SK-N-SH (cell line): ENCODE data around the gene UVRAG. TPM values are rescaled to one million over a fixed set of nuclear protein-coding genes. Genes with fewer than 3 reads are reported as not detected.

Source experiments
- CTCF ChIA-PET: fragments of 300-600, 350-600 bp; formaldehyde crosslinking; extraction: SDS; loops from one replicate; lab custom pipeline; 2021; lab: Yijun Ruan, JAX
- POLR2A ChIA-PET: fragments of 350-600 bp; sonication (Branson Sonifier 250); formaldehyde crosslinking; extraction: SDS; loops from one replicate; lab custom pipeline; 2020; ENCODE audit warnings: antibody characterized with exemption, inconsistent platforms; lab: Yijun Ruan, JAX
- DNase-seq: peaks from one replicate; pipeline ENCODE4 v3.0.0; 2012
- H2AFZ ChIP-seq: fragments of 200-600 bp; sonication (generic); 2 replicates; pipeline ENCODE4 v1.8.1; 2016; ENCODE audit warnings: antibody characterized with exemption, mild to moderate bottlenecking, low read depth
- H3F3A ChIP-seq: fragments of 200-600 bp; sonication (generic); replicated peaks from 2 replicates; pipeline ENCODE3; 2016; ENCODE audit warnings: antibody characterized with exemption, mild to moderate bottlenecking; ENCODE audit not compliant: insufficient read depth
- H3K27ac ChIP-seq, 2 experiments: fragments of 200-500 bp in 1 of 2; fragments of 200-600 bp in 1 of 2; sonication (Bioruptor generic) in 1 of 2; sonication (generic), shearing (Covaris generic) in 1 of 2; 2 replicates each; pipeline versions ENCODE4 v1.5.1 to v1.6.1; 2014 to 2016; ENCODE audit warnings: low read depth in 2 of 2, inconsistent platforms in 1 of 2, low read length in 1 of 2, mild to moderate bottlenecking in 1 of 2, mixed read lengths in 1 of 2
- H3K27me3 ChIP-seq: fragments of 200-600 bp; sonication (generic), shearing (Covaris generic); 2 replicates; pipeline ENCODE4 v1.6.1; 2016; ENCODE audit warnings: mixed run types; ENCODE audit not compliant: insufficient read depth
- H3K36me3 ChIP-seq, 2 experiments: fragments of 200-500 bp in 1 of 2; fragments of 200-600 bp in 1 of 2; sonication (Bioruptor generic) in 1 of 2; sonication (generic) in 1 of 2; replicated peaks in 1 of 2; 2 replicates each; pipeline versions ENCODE3 to v1.5.1; 2014 to 2016; ENCODE audit warnings: low read length in 1 of 2, mild to moderate bottlenecking in 1 of 2; ENCODE audit not compliant: insufficient read depth in 2 of 2, control insufficient read depth in 1 of 2
- H3K4me1 ChIP-seq, 2 experiments: fragments of 200-500 bp in 1 of 2; fragments of 200-600 bp in 1 of 2; sonication (Bioruptor generic) in 1 of 2; sonication (generic), shearing (Covaris generic) in 1 of 2; 2 replicates each; pipeline versions ENCODE4 v1.5.1 to v1.6.1; 2014 to 2016; ENCODE audit warnings: low read depth in 1 of 2, low read length in 1 of 2, mixed run types in 1 of 2; ENCODE audit not compliant: insufficient read depth in 2 of 2, control insufficient read depth in 1 of 2
- H3K4me2 ChIP-seq: fragments of 200-600 bp; sonication (generic), shearing (Covaris generic); 2 replicates; pipeline ENCODE4 v1.6.1; 2017; ENCODE audit warnings: mixed run types
- H3K4me3 ChIP-seq, 2 experiments: fragments of 200-500 bp in 1 of 2; fragments of 200-600 bp in 1 of 2; sonication (Bioruptor generic) in 1 of 2; sonication (generic), shearing (Covaris generic) in 1 of 2; 2 replicates each; pipeline versions ENCODE4 v1.5.1 to v1.8.1; 2014 to 2016; ENCODE audit warnings: low read depth in 2 of 2, inconsistent platforms in 1 of 2, low read length in 1 of 2, mild to moderate bottlenecking in 1 of 2, mixed read lengths in 1 of 2, moderate library complexity in 1 of 2
- H3K79me2 ChIP-seq: fragments of 200-600 bp; sonication (generic); 2 replicates; pipeline ENCODE4 v1.8.1; 2017; ENCODE audit warnings: mild to moderate bottlenecking; ENCODE audit not compliant: insufficient read depth
- H3K9ac ChIP-seq: fragments of 200-600 bp; sonication (generic); 2 replicates; pipeline ENCODE4 v1.6.1; 2017; ENCODE audit warnings: mixed run types
- H3K9me2 ChIP-seq: fragments of 200-600 bp; sonication (generic); 2 replicates; pipeline ENCODE4 v1.6.1; 2017; ENCODE audit warnings: mixed run types
- H3K9me3 ChIP-seq: fragments of 200-600 bp; sonication (generic); 2 replicates; pipeline ENCODE4 v1.6.1; 2017; ENCODE audit warnings: mixed run types, mild to moderate bottlenecking, moderate library complexity
- H4K20me1 ChIP-seq: fragments of 200-600 bp; sonication (generic); 2 replicates; pipeline ENCODE4 v1.6.1; 2017; ENCODE audit warnings: mild to moderate bottlenecking, mixed run types; ENCODE audit not compliant: insufficient read depth
- CTCF ChIP-seq: fragments of 200-600 bp; sonication (generic); IDR thresholded peaks from 2 replicates; pipeline ENCODE4 v1.6.1; 2017; ENCODE audit warnings: antibody characterized with exemption, mild to moderate bottlenecking, moderate library complexity
- ELF1 ChIP-seq: IDR thresholded peaks from 2 replicates; pipeline ENCODE4 v1.4.0; 2012
- IRF3 ChIP-seq: fragments of 150-350 bp; IDR thresholded peaks from 2 replicates; pipeline ENCODE4 v1.6.1; 2016; ENCODE audit warnings: mild to moderate bottlenecking, low read depth, low read length
- JUND ChIP-seq: IDR thresholded peaks from 2 replicates; pipeline ENCODE4 v1.4.0; 2012
- NFIC ChIP-seq: IDR thresholded peaks from 2 replicates; pipeline ENCODE4 v1.4.0; 2012; ENCODE audit warnings: borderline replicate concordance
- PBX3 ChIP-seq: IDR thresholded peaks from 2 replicates; pipeline ENCODE4; 2012
- POLR2AphosphoS5 ChIP-seq: IDR thresholded peaks from 2 replicates; pipeline ENCODE4 v1.6.1; 2012; ENCODE audit warnings: low read depth, low read length
- RAD21 ChIP-seq: IDR thresholded peaks from 2 replicates; pipeline ENCODE4 v1.6.1; 2012; ENCODE audit warnings: mild to moderate bottlenecking, low read length
- RFX5 ChIP-seq: IDR thresholded peaks from 2 replicates; pipeline ENCODE4 v1.6.1; 2012; ENCODE audit warnings: mild to moderate bottlenecking, improper control_type of control experiment, low read length
- SMC3 ChIP-seq: IDR thresholded peaks from 2 replicates; pipeline ENCODE4 v1.6.1; 2012; ENCODE audit warnings: low read depth, low read length, improper control_type of control experiment
- TEAD4 ChIP-seq: IDR thresholded peaks from 2 replicates; pipeline ENCODE4 v1.4.0; 2012; ENCODE audit warnings: mild to moderate bottlenecking, borderline replicate concordance; ENCODE audit not compliant: insufficient read depth
- USF1 ChIP-seq: IDR thresholded peaks from 2 replicates; pipeline ENCODE4 v1.4.0; 2012; ENCODE audit warnings: low read depth, borderline replicate concordance
- WGBS: methylation state at CpG from one replicate; pipeline ENCODE4 v1.1.6; 2017; ENCODE audit warnings: low lambda C conversion rate; 5-methylcytosine and 5-hydroxymethylcytosine counted together
- polyA plus RNA-seq, 3 experiments: library from polyadenylated mRNA; depleted of rRNA; stranded (reverse); fragments of >200 nt; gene quantifications; 2 replicates each; pipeline ENCODE4 v1.2.3, GENCODE V29; 2012

UVRAG gene
- polyA plus RNA-seq, 1 of the 3 experiments (the other 2 are of a cell fraction) = 5.8 TPM

GRCh38 chr11:75821202-75821601 is 6.2 kb downstream of the UVRAG start:
- TF ChIP-seq ELF1 = no peak
- no peak for TF ChIP-seq SMC3
- TF ChIP-seq CTCF = no peak
- TF ChIP-seq USF1 = no peak
- no peak for TF ChIP-seq JUND
- no peak for TF ChIP-seq PBX3
- no peak for TF ChIP-seq IRF3
- no peak for TF ChIP-seq RAD21
- no peak for TF ChIP-seq NFIC
- no peak for TF ChIP-seq TEAD4
- H3K27ac ChIP-seq = no peak overlapping the region
- no peaks in the 10 kb centered on the region for H3K27me3 ChIP-seq
- DNase-seq = no peak
- no peak overlapping the region for H2AFZ ChIP-seq
- no peaks in the 10 kb centered on the region for H3F3A ChIP-seq
- 97% methylated on average over 5 of the region's 5 CpGs for WGBS
- H3K4me1 ChIP-seq = peaks cover 6 to 9% of the 10 kb centered on the region in 2 experiments; a peak in 2 of 4 replicates
- CTCF ChIA-PET = no interaction called here
- no peak overlapping the region for H3K4me2 ChIP-seq
- no peaks in the 10 kb centered on the region for H3K36me3 ChIP-seq
- peaks cover 5% of the 10 kb centered on the region; the same call in 1 of the 2 replicates for H4K20me1 ChIP-seq
- POLR2A ChIA-PET = no interaction called here
- no peak overlapping the region for H3K9ac ChIP-seq
- no peaks in the 10 kb centered on the region for H3K9me3 ChIP-seq
- H3K9me2 ChIP-seq = no peaks in the 10 kb centered on the region
- H3K79me2 ChIP-seq = peaks cover 86% of the 10 kb centered on the region
- no peak overlapping the region for H3K4me3 ChIP-seq

- Histone ChIP-seq H3K9me2 (no peaks in the 10 kb centered on the region), H3K4me3 (no peak overlapping the region), H3F3A (no peaks in the 10 kb centered on the region), H4K20me1 (no peaks in the 10 kb centered on the region), H3K9ac (no peak overlapping the region), H3K79me2 (peaks cover 81% of the 10 kb centered on the region), H3K9me3 (no peaks in the 10 kb centered on the region), H3K4me2 (no peak overlapping the region), H3K27ac (no peak overlapping the region), H3K27me3 (no peaks in the 10 kb centered on the region), H3K36me3 (no peaks in the 10 kb centered on the region), H3K4me1 (peaks cover 0 to 14% of the 10 kb centered on the region in 2 experiments; a peak in 1 of 4 replicates), H2AFZ (no peak overlapping the region)
- no peak for DNase-seq
- CTCF ChIA-PET = interaction anchor here (0.6 to 1.6 kb wide), 2 partner anchors 10 to 384 kb away, joined by 3 read pairs; no protein-coding TSS in a partner anchor
- 94% methylated on average over 3 of the region's 3 CpGs for WGBS
- no peak for TF ChIP-seq POLR2AphosphoS5
- TF ChIP-seq RFX5 = no peak
- TF ChIP-seq TEAD4 = no peak
- POLR2A ChIA-PET = no interaction called here
Observed at GRCh38 chr11:75822541-75822940, 7.5 kb downstream of the UVRAG start.
